GM19455 (cell line): ENCODE results near the gene TBX4.
"Not testable (repeated sequence)": the region's sequence is repeated elsewhere in the genome, so short reads cannot be mapped to it uniquely, and the experiment has no call there.

Experiments used
- ATAC-seq: cut with Tn5 transposase; IDR thresholded peaks from one replicate; pipeline ENCODE4 v1.9.1; 2021; ENCODE audit not compliant: unreplicated experiment

TBX4 gene

GRCh38 chr17:61427567-61427966 is 24.7 kb upstream of the TBX4 start:
- no peak for ATAC-seq

- no peak for ATAC-seq
These were observed 22.9 kb upstream of the TBX4 start for GRCh38 chr17:61429274-61429673.

- ATAC-seq = not testable (repeated sequence)
These were observed 22.4 kb upstream of the TBX4 start for GRCh38 chr17:61429831-61430230.

- ATAC-seq = no peak
These were observed 20.5 kb upstream of the TBX4 start for GRCh38 chr17:61431594-61432311.

- ATAC-seq = no peak
These were observed 15.9 kb upstream of the TBX4 start for GRCh38 chr17:61436273-61436672.

GRCh38 chr17:61436995-61437704 is 15.1 kb upstream of the TBX4 start:
- ATAC-seq = no peak

GRCh38 chr17:61440697-61441096 is 11.5 kb upstream of the TBX4 start:
- ATAC-seq = no peak

- not testable (repeated sequence) for ATAC-seq
These were observed 10.7 kb upstream of the TBX4 start for GRCh38 chr17:61441507-61441906.

- no peak for ATAC-seq
These were observed 10.0 kb upstream of the TBX4 start for GRCh38 chr17:61442136-61442775.

- no peak for ATAC-seq
These were observed 9.2 kb upstream of the TBX4 start for GRCh38 chr17:61442878-61443474.

- no peak for ATAC-seq
These were observed 8.7 kb upstream of the TBX4 start for GRCh38 chr17:61443475-61443882.

GRCh38 chr17:61444075-61444474 is 8.1 kb upstream of the TBX4 start:
- no peak for ATAC-seq

- ATAC-seq = no peak
These were observed 7.4 kb upstream of the TBX4 start for GRCh38 chr17:61444831-61445230.

- no peak for ATAC-seq
These were observed 4.9 kb upstream of the TBX4 start for GRCh38 chr17:61447358-61447757.

GRCh38 chr17:61448042-61448441 is 4.2 kb upstream of the TBX4 start:
- no peak for ATAC-seq

GRCh38 chr17:61449140-61449539 is 3.1 kb upstream of the TBX4 start:
- not testable (repeated sequence) for ATAC-seq

GRCh38 chr17:61449707-61450640 is 2.2 kb upstream of the TBX4 start:
- ATAC-seq = no peak

- no peak for ATAC-seq
These were observed 1.3 kb upstream of the TBX4 start for GRCh38 chr17:61450641-61451537.

GRCh38 chr17:61451538-61452300 is 503 bp upstream of the TBX4 start:
- no peak for ATAC-seq
